DOHH2 (cell line): ENCODE data around the gene RTL9.

ENCODE experiments used
- CTCF ChIP-seq: fragments of 200-600 bp; sonication (generic); IDR thresholded peaks from one replicate; pipeline ENCODE4 v1.5.1; 2014; ENCODE audit warnings: antibody characterized with exemption, mild to moderate bottlenecking, low read depth, low read length; ENCODE audit not compliant: poor library complexity, severe bottlenecking
- EZH2phosphoT487 ChIP-seq: fragments of 200-600 bp; sonication (generic); IDR thresholded peaks from 2 replicates; pipeline ENCODE4 v1.6.1; 2017; ENCODE audit warnings: borderline replicate concordance, mild to moderate bottlenecking, antibody characterized with exemption, low read length, moderate library complexity, mixed read lengths

- TF ChIP-seq CTCF (no peak), EZH2phosphoT487 (no peak)
These were observed 14.7 kb downstream of the RTL9 start for GRCh38 chrX:110373310-110373709.
